ENCODE results near the gene TSLP.

Gene TSLP

GRCh38 chr5:111099058-111099778 lies 27.7 kb downstream of the TSLP start:
- FAIRE-seq, result no peak
- no peak for TF ChIP-seq POLR2AphosphoS5 (IDR thresholded peaks at IDR 0.05; ENCODE audit: low read depth, low read length)
- no peak for TF ChIP-seq POLR2A (IDR thresholded peaks at IDR 0.05; ENCODE audit: low read depth, low read length)
- no peak for TF ChIP-seq TAF1 (IDR thresholded peaks at IDR 0.05; ENCODE audit: borderline replicate concordance, low read depth, low read length)

GRCh38 chr5:111106320-111106948 lies 34.9 kb downstream of the TSLP start:
- no peak for DNase-seq (ENCODE audit: insufficient read length)
- TF ChIP-seq POLR2AphosphoS5 (IDR thresholded peaks at IDR 0.05; ENCODE audit: low read depth, low read length), result no peak
- no peak for TF ChIP-seq POLR2A (IDR thresholded peaks at IDR 0.05; ENCODE audit: low read depth, low read length)
- FAIRE-seq, result no peak

More at GRCh38 chr5:111099058-111099778, 27.7 kb downstream of the TSLP start:
- DNase-seq (ENCODE audit: insufficient read length), result no peak

- no peak for TF ChIP-seq POLR2AphosphoS5 (IDR thresholded peaks at IDR 0.05; ENCODE audit: low read depth, low read length)
- TF ChIP-seq TAF1 (IDR thresholded peaks at IDR 0.05; ENCODE audit: borderline replicate concordance, low read depth, low read length), result no peak
- TF ChIP-seq POLR2A (IDR thresholded peaks at IDR 0.05; ENCODE audit: low read depth, low read length), result no peak
- DNase-seq (ENCODE audit: insufficient read length), result no peak
These were observed 35.9 kb downstream of the TSLP start for GRCh38 chr5:111107371-111107770.

GRCh38 chr5:111111956-111112355 lies 40.4 kb downstream of the TSLP start:
- no peak for DNase-seq (ENCODE audit: insufficient read length)
- peak; percentile 27 for FAIRE-seq
- TF ChIP-seq TAF1 (IDR thresholded peaks at IDR 0.05; ENCODE audit: borderline replicate concordance, low read depth, low read length) (no peak), POLR2AphosphoS5 (IDR thresholded peaks at IDR 0.05; ENCODE audit: low read depth, low read length) (no peak), POLR2A (IDR thresholded peaks at IDR 0.05; ENCODE audit: low read depth, low read length) (no peak)

More at GRCh38 chr5:111107371-111107770, 35.9 kb downstream of the TSLP start:
- no peak for FAIRE-seq

- FAIRE-seq (peak; percentile 9), DNase-seq (ENCODE audit: insufficient read length) (no peak)
These were observed 42.2 kb downstream of the TSLP start for GRCh38 chr5:111113678-111114077.

GRCh38 chr5:111115229-111115628 lies 43.7 kb downstream of the TSLP start:
- FAIRE-seq (no peak), DNase-seq (ENCODE audit: insufficient read length) (no peak)
- TF ChIP-seq POLR2A (IDR thresholded peaks at IDR 0.05; ENCODE audit: low read depth, low read length) (no peak), POLR2AphosphoS5 (IDR thresholded peaks at IDR 0.05; ENCODE audit: low read depth, low read length) (no peak)

More at GRCh38 chr5:111113678-111114077, 42.2 kb downstream of the TSLP start:
- TF ChIP-seq TAF1 (IDR thresholded peaks at IDR 0.05; ENCODE audit: borderline replicate concordance, low read depth, low read length) (no peak), POLR2AphosphoS5 (IDR thresholded peaks at IDR 0.05; ENCODE audit: low read depth, low read length) (no peak), POLR2A (IDR thresholded peaks at IDR 0.05; ENCODE audit: low read depth, low read length) (no peak)

- TF ChIP-seq POLR2AphosphoS5 (IDR thresholded peaks at IDR 0.05; ENCODE audit: low read depth, low read length), result no peak
- TF ChIP-seq TAF1 (IDR thresholded peaks at IDR 0.05; ENCODE audit: borderline replicate concordance, low read depth, low read length), result no peak
- TF ChIP-seq POLR2A (IDR thresholded peaks at IDR 0.05; ENCODE audit: low read depth, low read length), result no peak
- FAIRE-seq (no peak), DNase-seq (ENCODE audit: insufficient read length) (no peak)
These were observed 45.0 kb downstream of the TSLP start for GRCh38 chr5:111116550-111116949.

- DNase-seq (ENCODE audit: insufficient read length) (no peak), FAIRE-seq (no peak)
- TF ChIP-seq TAF1 (IDR thresholded peaks at IDR 0.05; ENCODE audit: borderline replicate concordance, low read depth, low read length) (no peak), POLR2A (IDR thresholded peaks at IDR 0.05; ENCODE audit: low read depth, low read length) (no peak), POLR2AphosphoS5 (IDR thresholded peaks at IDR 0.05; ENCODE audit: low read depth, low read length) (no peak)
These were observed 45.6 kb downstream of the TSLP start for GRCh38 chr5:111117136-111117535.

GRCh38 chr5:111119221-111119620 lies 47.7 kb downstream of the TSLP start:
- peak; percentile 14 for FAIRE-seq
- DNase-seq (ENCODE audit: insufficient read length), result no peak
- TF ChIP-seq TAF1 (IDR thresholded peaks at IDR 0.05; ENCODE audit: borderline replicate concordance, low read depth, low read length) (no peak), POLR2AphosphoS5 (IDR thresholded peaks at IDR 0.05; ENCODE audit: low read depth, low read length) (no peak), POLR2A (IDR thresholded peaks at IDR 0.05; ENCODE audit: low read depth, low read length) (no peak)

GRCh38 chr5:111119856-111120255 lies 48.3 kb downstream of the TSLP start:
- DNase-seq (ENCODE audit: insufficient read length), result no peak
- FAIRE-seq, result no peak
- TF ChIP-seq POLR2A (IDR thresholded peaks at IDR 0.05; ENCODE audit: low read depth, low read length) (no peak), POLR2AphosphoS5 (IDR thresholded peaks at IDR 0.05; ENCODE audit: low read depth, low read length) (no peak), TAF1 (IDR thresholded peaks at IDR 0.05; ENCODE audit: borderline replicate concordance, low read depth, low read length) (no peak)

- TF ChIP-seq POLR2A (IDR thresholded peaks at IDR 0.05; ENCODE audit: low read depth, low read length) (no peak), TAF1 (IDR thresholded peaks at IDR 0.05; ENCODE audit: borderline replicate concordance, low read depth, low read length) (no peak), POLR2AphosphoS5 (IDR thresholded peaks at IDR 0.05; ENCODE audit: low read depth, low read length) (no peak)
- DNase-seq (ENCODE audit: insufficient read length) (no peak), FAIRE-seq (no peak)
These were observed 49.4 kb downstream of the TSLP start for GRCh38 chr5:111120911-111121310.

GRCh38 chr5:111121926-111122325 lies 50.4 kb downstream of the TSLP start:
- FAIRE-seq (no peak), DNase-seq (ENCODE audit: insufficient read length) (no peak)
- TF ChIP-seq TAF1 (IDR thresholded peaks at IDR 0.05; ENCODE audit: borderline replicate concordance, low read depth, low read length), result no peak
- TF ChIP-seq POLR2AphosphoS5 (IDR thresholded peaks at IDR 0.05; ENCODE audit: low read depth, low read length), result no peak

Data from GM12892 (cell line).